ENCODE data around the gene SREBF1. TPM values are rescaled to one million over a fixed set of nuclear protein-coding genes. Genes with fewer than 3 reads are reported as not detected.

SREBF1 gene
- total RNA-seq, 1 experiment from 2014 or later = 298 TPM

DNA sequence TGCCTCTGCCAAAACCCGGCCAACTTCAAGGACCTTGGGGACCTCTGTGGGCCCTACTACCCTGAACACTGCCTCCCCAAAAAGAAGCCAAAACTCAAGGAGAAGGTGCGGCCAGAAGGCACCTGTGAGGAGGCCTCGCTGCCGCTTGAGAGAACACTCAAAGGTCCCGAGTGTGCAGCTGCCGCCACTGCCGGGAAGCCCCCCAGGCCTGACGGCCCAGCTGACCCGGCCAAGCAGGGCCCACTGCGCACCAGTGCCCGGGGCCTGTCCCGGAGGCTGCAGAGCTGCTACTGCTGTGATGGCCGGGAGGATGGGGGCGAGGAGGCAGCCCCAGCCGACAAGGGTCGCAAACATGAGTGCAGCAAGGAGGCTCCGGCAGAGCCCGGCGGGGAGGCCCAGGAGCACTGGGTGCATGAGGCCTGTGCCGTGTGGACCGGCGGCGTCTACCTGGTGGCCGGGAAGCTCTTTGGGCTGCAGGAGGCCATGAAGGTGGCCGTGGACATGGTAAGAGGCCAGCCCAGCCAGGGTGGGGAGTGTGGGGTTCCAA is 38.7 kb downstream of the SREBF1 start:
- DNase-seq (ENCODE audit: low read depth, low spot score) (no peak), ATAC-seq (no peak)
- no peaks in the 10 kb centered on the region for H3K9me3 ChIP-seq (ENCODE audit: control insufficient read depth in 1 of 2, insufficient read depth in 1 of 2, low read depth in 1 of 2, low read length in 2 of 2)
- no peak overlapping the region for H3K4me2 ChIP-seq (ENCODE audit: low read length)
- H3K9me2 ChIP-seq (ENCODE audit: insufficient read depth) = no peaks in the 10 kb centered on the region
- TF ChIP-seq POLR2A (IDR thresholded peaks at IDR 0.05; ENCODE audit: borderline replicate concordance, extremely low read depth, insufficient read depth, insufficient read length) (no peak), EZH2phosphoT487 (IDR thresholded peaks at IDR 0.05; ENCODE audit: borderline replicate concordance) (no peak), ZNF274 (IDR thresholded peaks at IDR 0.05; ENCODE audit: low read depth, low read length) (no peak), JUND (IDR thresholded peaks at IDR 0.05) (no peak), ATF3 (IDR thresholded peaks at IDR 0.05) (no peak), MAX (IDR thresholded peaks at IDR 0.05) (no peak)
- no peak overlapping the region for H3K4me3 ChIP-seq (replicated peaks in 1 of 2; ENCODE audit: low read depth in 1 of 2, low read length in 2 of 2)
- no peaks in the 10 kb centered on the region for H3K4me1 ChIP-seq (ENCODE audit: control insufficient read depth in 1 of 2, insufficient read depth in 2 of 2, low read length in 2 of 2)
- intact Hi-C loops (cut with micrococcal nuclease) = no loop called here
- ChIA-PET RAD21 (ENCODE audit: low non-redundant PET in 1 of 2, low total read pairs in 2 of 2, uncharacterized antibody in 2 of 2, unreplicated experiment in 2 of 2) (no interaction called here), POLR2A (no interaction called here), CTCF (no interaction called here)
- BruUV-seq (replicated peaks) = no TSS peak
- no peaks in the 10 kb centered on the region for H4K20me1 ChIP-seq (ENCODE audit: insufficient read depth)
- no peaks in the 10 kb centered on the region for H3K79me2 ChIP-seq (ENCODE audit: insufficient read depth, low read length)
- no peak overlapping the region for H2AFZ ChIP-seq (ENCODE audit: low read depth, low read length, poor library complexity, severe bottlenecking)
- H3K36me3 ChIP-seq (ENCODE audit: control insufficient read depth in 1 of 2, insufficient read depth in 2 of 2, low read length in 2 of 2) = peaks cover 0 to 3% of the 10 kb centered on the region in 2 experiments; a peak in 2 of 4 replicates
- H3K9ac ChIP-seq (ENCODE audit: low read length) = no peak overlapping the region
- no peak overlapping the region for H3K27ac ChIP-seq (ENCODE audit: low read depth, low read length)
- no peaks in the 10 kb centered on the region for H3K27me3 ChIP-seq (ENCODE audit: insufficient read depth, low read length)

DNA sequence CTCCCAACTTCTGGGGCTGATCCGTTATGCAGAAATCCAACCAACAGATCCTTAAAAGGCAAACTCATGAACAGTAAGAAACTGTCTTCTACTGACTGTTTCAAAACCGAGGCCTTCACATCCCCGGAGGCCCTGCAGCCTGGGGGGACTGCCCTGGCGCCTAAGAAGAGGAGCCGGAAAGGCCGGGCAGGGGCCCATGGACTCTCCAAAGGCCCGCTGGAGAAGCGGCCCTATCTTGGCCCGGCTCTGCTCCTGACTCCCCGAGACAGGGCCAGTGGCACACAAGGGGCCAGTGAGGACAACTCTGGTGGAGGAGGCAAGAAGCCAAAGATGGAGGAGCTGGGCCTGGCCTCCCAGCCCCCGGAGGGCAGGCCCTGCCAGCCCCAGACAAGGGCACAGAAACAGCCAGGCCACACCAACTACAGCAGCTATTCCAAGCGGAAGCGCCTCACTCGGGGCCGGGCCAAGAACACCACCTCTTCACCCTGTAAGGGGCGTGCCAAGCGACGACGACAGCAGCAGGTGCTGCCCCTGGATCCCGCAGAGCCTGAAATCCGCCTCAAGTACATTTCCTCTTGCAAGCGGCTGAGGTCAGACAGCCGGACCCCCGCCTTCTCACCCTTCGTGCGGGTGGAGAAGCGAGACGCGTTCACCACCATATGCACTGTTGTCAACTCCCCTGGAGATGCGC is 39.5 kb downstream of the SREBF1 start:
- TF ChIP-seq EGR1 (IDR thresholded peaks at IDR 0.05; ENCODE audit: low read depth) (no peak), CEBPB (IDR thresholded peaks at IDR 0.05; ENCODE audit: low read depth) (no peak), EZH2 (IDR thresholded peaks at IDR 0.05) (no peak), EZH2phosphoT487 (IDR thresholded peaks at IDR 0.05; ENCODE audit: borderline replicate concordance) (no peak), YY1 (IDR thresholded peaks at IDR 0.05; ENCODE audit: extremely low read depth, insufficient replicate concordance, low read depth, low read length) (no peak), ZFX (IDR thresholded peaks at IDR 0.05) (no peak), ELF1 (IDR thresholded peaks at IDR 0.05; ENCODE audit: borderline replicate concordance, low read depth) (no peak)
- H4K20me1 ChIP-seq (ENCODE audit: insufficient read depth) = no peaks in the 10 kb centered on the region
- H3K9ac ChIP-seq (ENCODE audit: low read length) = no peak overlapping the region
- DNase-seq (ENCODE audit: low read depth, low spot score) = no peak
- CTCF ChIA-PET = no interaction called here
- intact Hi-C loops (cut with micrococcal nuclease) = no loop called here
- H3K4me1 ChIP-seq (ENCODE audit: control insufficient read depth in 1 of 2, insufficient read depth in 2 of 2, low read length in 2 of 2) = no peaks in the 10 kb centered on the region
- H3K27ac ChIP-seq (ENCODE audit: low read depth, low read length) = no peak overlapping the region
- H3K79me2 ChIP-seq (ENCODE audit: insufficient read depth, low read length) = no peaks in the 10 kb centered on the region
- no peak overlapping the region for H3K4me3 ChIP-seq (replicated peaks in 1 of 2; ENCODE audit: low read depth in 1 of 2, low read length in 2 of 2)
- BruUV-seq (replicated peaks) = TSS peak; percentile 23
- peaks cover 0 to 3% of the 10 kb centered on the region in 2 experiments; a peak in 2 of 4 replicates for H3K36me3 ChIP-seq (ENCODE audit: control insufficient read depth in 1 of 2, insufficient read depth in 2 of 2, low read length in 2 of 2)
- RAD21 ChIA-PET (ENCODE audit: low non-redundant PET in 1 of 2, low total read pairs in 2 of 2, uncharacterized antibody in 2 of 2, unreplicated experiment in 2 of 2) = no interaction called here
- H3K9me2 ChIP-seq (ENCODE audit: insufficient read depth) = no peaks in the 10 kb centered on the region
- H3K27me3 ChIP-seq (ENCODE audit: insufficient read depth, low read length) = no peaks in the 10 kb centered on the region
- ATAC-seq = no peak
- no peak overlapping the region for H3K4me2 ChIP-seq (ENCODE audit: low read length)
- H2AFZ ChIP-seq (ENCODE audit: low read depth, low read length, poor library complexity, severe bottlenecking) = no peak overlapping the region
- POLR2A ChIA-PET = no interaction called here
- H3K9me3 ChIP-seq (ENCODE audit: control insufficient read depth in 1 of 2, insufficient read depth in 1 of 2, low read depth in 1 of 2, low read length in 2 of 2) = no peaks in the 10 kb centered on the region

All from HCT116 (cell line).